ENCODE measurements around the gene C10orf95. TPM values are rescaled to one million over a fixed set of nuclear protein-coding genes. Genes with fewer than 3 reads are reported as not detected.
"Not testable (repeated sequence)": the region's sequence is repeated elsewhere in the genome, so short reads cannot be mapped to it uniquely, and the experiment has no call there.

Gene C10orf95, protein sequence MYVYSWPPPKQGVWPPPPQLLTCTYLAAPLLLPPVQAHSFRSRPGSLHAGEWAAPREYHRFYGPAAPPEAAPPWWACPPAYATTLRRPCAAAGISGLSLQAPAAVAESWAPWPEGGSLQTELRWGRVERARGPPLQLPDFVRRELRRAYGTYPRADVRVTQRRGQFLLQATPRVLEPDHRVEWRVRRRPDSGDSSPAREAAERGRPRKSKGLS
- polyA plus RNA-seq = under 1 TPM; 0.37 to 0.65 TPM

DNA sequence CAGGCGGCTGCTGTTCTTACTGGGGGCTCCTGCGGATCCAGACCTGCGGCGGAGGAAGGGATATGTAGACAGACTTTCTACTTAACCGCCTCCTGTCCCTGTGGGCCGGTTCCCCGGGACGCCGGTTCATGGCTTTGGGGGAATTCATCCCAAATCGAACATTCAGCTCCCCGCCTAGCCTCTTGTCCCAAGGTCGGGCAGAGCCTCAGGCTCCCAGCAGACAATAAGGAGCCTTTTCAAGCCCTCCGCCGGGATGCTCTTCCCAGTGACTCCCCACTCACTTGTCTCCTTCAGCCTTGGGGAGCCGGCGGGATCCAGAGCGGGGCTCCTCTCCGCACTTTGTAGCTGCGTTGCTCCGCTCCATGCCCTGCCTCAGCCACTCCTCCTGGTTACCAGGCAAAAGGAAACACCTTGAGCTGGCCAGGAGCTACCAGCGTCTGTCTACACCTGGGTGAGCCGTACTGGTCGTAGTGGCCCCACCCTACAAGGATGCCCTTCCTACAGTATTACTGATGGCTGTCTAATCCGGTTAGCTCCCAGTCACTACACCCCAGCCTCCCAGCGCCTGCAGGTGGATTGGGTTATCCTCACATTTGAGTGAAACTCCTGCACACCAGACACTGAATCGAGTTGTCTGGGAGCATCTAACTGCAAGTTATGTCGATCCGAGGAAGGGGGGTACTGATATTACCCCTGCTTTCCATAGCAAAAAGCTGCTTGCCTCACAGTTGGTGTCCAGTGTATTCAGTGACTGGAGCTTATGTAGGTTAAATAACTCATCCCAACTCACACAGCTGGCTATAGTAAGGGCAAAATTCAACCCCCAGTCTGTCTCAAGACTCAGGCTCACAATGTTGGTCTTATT lies at the start of gene C10orf95:
TSS of gene C10orf95 (minus strand) at position 439 of the 865 bp plus-strand sequence. CDS start 450 bp downstream, outside the sequence.
- Histone ChIP-seq H3K27me3 (ENCODE audit: control insufficient read depth in 1 of 2, insufficient read depth in 2 of 2, low read length in 2 of 2) (no peaks in the 10 kb centered on the region), H3K4me3 (ENCODE audit: low read depth in 1 of 2, low read length in 2 of 2) (peak within 1 kb of the TSS; percentile 81 to 87), H3K4me1 (ENCODE audit: control insufficient read depth in 2 of 2, insufficient read depth in 2 of 2, low read length in 1 of 2) (peaks cover 0 to 10% of the 10 kb centered on the region in 2 donors), H3K27ac (ENCODE audit: low read depth in 2 of 2, low read length in 1 of 2) (peak within 1 kb of the TSS; percentile 92 to 95), H3K9me3 (ENCODE audit: control insufficient read depth in 2 of 2, insufficient read depth in 1 of 2, low read depth in 1 of 2, low read length in 1 of 2) (no peaks in the 10 kb centered on the region), H3K36me3 (ENCODE audit: control insufficient read depth in 2 of 2, insufficient read depth in 2 of 2, low read length in 1 of 2) (no peaks in the 10 kb centered on the region)
- 21 to 23% methylated on average over 27 to 28 of the region's 28 CpGs for WGBS, 2 donors

DNA sequence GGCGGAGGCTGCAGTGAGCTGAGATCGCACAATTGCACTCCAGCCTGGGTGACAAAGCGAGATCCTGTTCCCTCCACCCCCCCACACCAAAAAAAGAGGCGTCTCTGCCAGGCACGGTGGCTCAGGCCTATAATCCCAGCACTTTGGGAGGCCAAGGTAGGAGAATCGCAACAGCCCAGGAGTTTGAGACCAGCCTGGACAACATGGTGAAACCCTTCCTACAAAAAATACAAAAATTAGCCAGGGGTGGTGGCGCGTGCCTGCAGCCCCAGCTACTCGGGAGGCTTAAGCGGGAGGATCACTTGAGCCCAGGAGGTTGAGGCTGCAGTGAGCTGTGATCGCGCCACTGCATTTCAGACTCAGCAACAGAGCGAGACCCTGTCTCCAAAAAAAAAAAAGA lies 49.3 kb upstream of the C10orf95 start:
- not testable (repeated sequence) for H3K27ac ChIP-seq (ENCODE audit: low read depth in 2 of 2, low read length in 1 of 2); H3K4me1 ChIP-seq (ENCODE audit: control insufficient read depth in 2 of 2, insufficient read depth in 2 of 2, low read length in 1 of 2); H3K9me3 ChIP-seq (ENCODE audit: control insufficient read depth in 2 of 2, insufficient read depth in 1 of 2, low read depth in 1 of 2, low read length in 1 of 2); H3K4me3 ChIP-seq (ENCODE audit: low read depth in 1 of 2, low read length in 2 of 2); H3K36me3 ChIP-seq (ENCODE audit: control insufficient read depth in 2 of 2, insufficient read depth in 2 of 2, low read length in 1 of 2); H3K27me3 ChIP-seq (ENCODE audit: control insufficient read depth in 1 of 2, insufficient read depth in 2 of 2, low read length in 2 of 2)
- 91 to 94% methylated on average over 13 of the region's 13 CpGs for WGBS, 2 donors

DNA sequence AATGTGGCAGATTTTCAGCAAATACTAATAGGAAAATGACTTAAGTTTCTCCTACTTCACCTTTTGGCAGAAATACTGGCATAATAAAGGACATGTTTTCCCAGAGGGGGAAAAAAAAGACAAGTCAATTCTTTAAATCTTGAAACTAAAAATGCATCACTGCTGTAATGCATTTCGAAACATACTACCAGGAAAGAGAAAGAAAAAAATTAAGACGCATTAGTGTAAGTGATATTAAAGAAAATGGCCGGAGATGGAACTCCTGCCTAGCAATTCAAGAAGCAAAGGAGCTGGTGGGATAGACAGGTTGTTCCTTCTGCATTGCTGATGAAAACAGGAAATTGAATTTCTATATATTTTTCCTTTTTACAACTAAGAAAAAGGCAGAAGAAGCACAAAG lies 48.0 kb upstream of the C10orf95 start:
- Histone ChIP-seq H3K4me1 (ENCODE audit: control insufficient read depth in 2 of 2, insufficient read depth in 2 of 2, low read length in 1 of 2) (peaks cover 0 to 2% of the 10 kb centered on the region in 2 donors), H3K27me3 (ENCODE audit: control insufficient read depth in 1 of 2, insufficient read depth in 2 of 2, low read length in 2 of 2) (no peaks in the 10 kb centered on the region), H3K9me3 (ENCODE audit: control insufficient read depth in 2 of 2, insufficient read depth in 1 of 2, low read depth in 1 of 2, low read length in 1 of 2) (no peaks in the 10 kb centered on the region), H3K27ac (ENCODE audit: low read depth in 2 of 2, low read length in 1 of 2) (no peak overlapping the region), H3K4me3 (ENCODE audit: low read depth in 1 of 2, low read length in 2 of 2) (no peak overlapping the region), H3K36me3 (ENCODE audit: control insufficient read depth in 2 of 2, insufficient read depth in 2 of 2, low read length in 1 of 2) (no peaks in the 10 kb centered on the region)
- 86 to 87% methylated on average over 3 of the region's 3 CpGs for WGBS, 2 donors

GRCh38 chr10:102497545-102497944 lies 46.2 kb upstream of the C10orf95 start:
- H3K9me3 ChIP-seq (ENCODE audit: control insufficient read depth in 2 of 2, insufficient read depth in 1 of 2, low read depth in 1 of 2, low read length in 1 of 2) = no peaks in the 10 kb centered on the region
- no peaks in the 10 kb centered on the region for H3K27me3 ChIP-seq (ENCODE audit: control insufficient read depth in 1 of 2, insufficient read depth in 2 of 2, low read length in 2 of 2)
- WGBS, 2 donors = 93 to 100% methylated on average over 1 of the region's 1 CpG
- H3K36me3 ChIP-seq (ENCODE audit: control insufficient read depth in 2 of 2, insufficient read depth in 2 of 2, low read length in 1 of 2) = no peaks in the 10 kb centered on the region
- peaks cover 6 to 13% of the 10 kb centered on the region in 2 donors for H3K4me1 ChIP-seq (ENCODE audit: control insufficient read depth in 2 of 2, insufficient read depth in 2 of 2, low read length in 1 of 2)
- H3K27ac ChIP-seq (ENCODE audit: low read depth in 2 of 2, low read length in 1 of 2) = no peak overlapping the region
- H3K4me3 ChIP-seq (ENCODE audit: low read depth in 1 of 2, low read length in 2 of 2) = no peak overlapping the region

DNA sequence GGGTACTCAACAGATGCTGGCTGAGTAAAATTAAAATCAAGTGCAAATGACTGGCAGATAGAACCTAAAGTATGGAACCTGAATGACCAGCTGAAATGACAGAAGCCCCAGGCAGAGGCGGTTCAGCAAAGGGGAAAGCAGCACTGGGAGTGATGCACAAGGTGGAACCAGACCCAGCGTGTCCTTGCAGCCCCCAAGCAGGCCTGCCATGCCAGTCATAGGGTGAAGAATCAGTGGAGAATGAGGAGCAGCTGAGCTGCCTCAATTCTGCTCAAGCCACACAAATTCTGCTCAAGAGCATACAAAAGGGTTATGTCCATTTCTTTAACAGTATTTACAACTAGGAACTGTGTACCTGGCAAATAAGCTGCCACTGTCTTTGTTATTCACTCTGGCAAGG lies 42.4 kb upstream of the C10orf95 start:
- H3K27me3 ChIP-seq (ENCODE audit: control insufficient read depth in 1 of 2, insufficient read depth in 2 of 2, low read length in 2 of 2) = no peaks in the 10 kb centered on the region
- 49 to 63% methylated on average over 2 of the region's 2 CpGs for WGBS, 2 donors
- no peaks in the 10 kb centered on the region for H3K9me3 ChIP-seq (ENCODE audit: control insufficient read depth in 2 of 2, insufficient read depth in 1 of 2, low read depth in 1 of 2, low read length in 1 of 2)
- H3K4me1 ChIP-seq (ENCODE audit: control insufficient read depth in 2 of 2, insufficient read depth in 2 of 2, low read length in 1 of 2) = peaks cover 6 to 17% of the 10 kb centered on the region in 2 donors
- H3K27ac ChIP-seq (ENCODE audit: low read depth in 2 of 2, low read length in 1 of 2) = peak overlapping the region; percentile 45 to 64
- H3K36me3 ChIP-seq (ENCODE audit: control insufficient read depth in 2 of 2, insufficient read depth in 2 of 2, low read length in 1 of 2) = no peaks in the 10 kb centered on the region
- H3K4me3 ChIP-seq (ENCODE audit: low read depth in 1 of 2, low read length in 2 of 2) = no peak overlapping the region

- 26 to 28% methylated on average over 2 of the region's 2 CpGs for WGBS, 2 donors
- Histone ChIP-seq H3K4me3 (ENCODE audit: low read depth in 1 of 2, low read length in 2 of 2) (no peak overlapping the region), H3K27ac (ENCODE audit: low read depth in 2 of 2, low read length in 1 of 2) (peak overlapping the region; percentile 43 to 45), H3K27me3 (ENCODE audit: control insufficient read depth in 1 of 2, insufficient read depth in 2 of 2, low read length in 2 of 2) (no peaks in the 10 kb centered on the region), H3K9me3 (ENCODE audit: control insufficient read depth in 2 of 2, insufficient read depth in 1 of 2, low read depth in 1 of 2, low read length in 1 of 2) (no peaks in the 10 kb centered on the region), H3K36me3 (ENCODE audit: control insufficient read depth in 2 of 2, insufficient read depth in 2 of 2, low read length in 1 of 2) (peaks cover 3 to 5% of the 10 kb centered on the region in 2 donors), H3K4me1 (ENCODE audit: control insufficient read depth in 2 of 2, insufficient read depth in 2 of 2, low read length in 1 of 2) (peaks cover 6 to 17% of the 10 kb centered on the region in 2 donors)
Observed at GRCh38 chr10:102492983-102493382, 41.6 kb upstream of the C10orf95 start.

DNA sequence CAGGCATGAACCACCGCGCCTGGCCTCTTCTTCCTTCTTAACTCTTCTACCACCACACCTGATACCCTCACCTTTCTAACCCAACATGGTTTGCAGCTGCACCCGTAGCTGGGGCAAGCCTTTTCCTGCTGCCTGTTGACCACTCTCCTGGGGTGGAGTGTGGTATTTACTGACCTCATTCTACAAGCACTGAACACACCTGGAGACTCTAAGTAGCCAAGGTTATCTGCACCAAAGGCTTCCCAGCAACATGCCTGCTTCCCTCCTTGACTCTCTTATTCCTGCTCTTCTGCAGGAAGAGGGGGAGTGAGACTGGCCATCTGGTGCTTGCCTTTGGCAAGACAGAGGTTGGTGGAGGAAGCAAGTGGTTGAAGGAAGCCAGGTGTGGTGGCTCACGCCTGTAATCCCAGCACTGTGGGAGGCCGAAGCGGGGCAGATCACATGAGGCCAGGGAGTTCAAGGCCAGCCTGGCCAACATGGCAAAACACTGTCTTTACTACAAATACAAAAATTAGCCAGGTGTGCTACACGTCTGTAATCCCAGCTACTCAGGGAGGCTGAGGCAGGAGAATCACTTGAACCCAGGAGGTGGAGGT lies 41.1 kb upstream of the C10orf95 start:
- Histone ChIP-seq H3K9me3 (ENCODE audit: control insufficient read depth in 2 of 2, insufficient read depth in 1 of 2, low read depth in 1 of 2, low read length in 1 of 2) (no peaks in the 10 kb centered on the region), H3K4me3 (ENCODE audit: low read depth in 1 of 2, low read length in 2 of 2) (no peak overlapping the region), H3K4me1 (ENCODE audit: control insufficient read depth in 2 of 2, insufficient read depth in 2 of 2, low read length in 1 of 2) (peaks cover 6 to 17% of the 10 kb centered on the region in 2 donors), H3K27me3 (ENCODE audit: control insufficient read depth in 1 of 2, insufficient read depth in 2 of 2, low read length in 2 of 2) (no peaks in the 10 kb centered on the region), H3K27ac (ENCODE audit: low read depth in 2 of 2, low read length in 1 of 2) (peak overlapping the region; percentile 27 to 28), H3K36me3 (ENCODE audit: control insufficient read depth in 2 of 2, insufficient read depth in 2 of 2, low read length in 1 of 2) (peaks cover 3 to 7% of the 10 kb centered on the region in 2 donors)
- WGBS, 2 donors = 88% methylated on average over 7 of the region's 7 CpGs

DNA sequence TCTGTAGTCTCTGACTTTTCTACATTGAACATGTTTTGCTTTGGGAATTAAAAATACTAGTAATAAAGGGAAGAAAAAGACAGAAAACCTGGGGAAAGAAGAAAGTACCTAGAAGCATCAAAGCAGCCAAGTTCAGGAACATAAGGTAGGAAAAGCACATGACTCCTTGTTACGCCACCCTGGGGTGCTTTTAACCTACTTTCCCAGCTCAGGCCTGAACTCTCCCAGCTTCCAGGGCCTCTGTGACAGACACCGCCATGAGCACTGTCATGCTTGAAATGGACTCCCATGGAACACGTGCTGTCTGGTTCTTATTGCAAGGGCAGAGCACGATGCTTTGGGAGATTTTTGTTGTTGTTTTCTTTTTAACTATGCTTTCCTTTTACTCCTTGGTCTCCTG lies 39.8 kb upstream of the C10orf95 start:
- H3K4me3 ChIP-seq (ENCODE audit: low read depth in 1 of 2, low read length in 2 of 2) = no peak overlapping the region
- WGBS, 2 donors = 89 to 97% methylated on average over 4 of the region's 4 CpGs
- peaks cover 3 to 10% of the 10 kb centered on the region in 2 donors for H3K36me3 ChIP-seq (ENCODE audit: control insufficient read depth in 2 of 2, insufficient read depth in 2 of 2, low read length in 1 of 2)
- no peak overlapping the region for H3K27ac ChIP-seq (ENCODE audit: low read depth in 2 of 2, low read length in 1 of 2)
- no peaks in the 10 kb centered on the region for H3K9me3 ChIP-seq (ENCODE audit: control insufficient read depth in 2 of 2, insufficient read depth in 1 of 2, low read depth in 1 of 2, low read length in 1 of 2)
- H3K4me1 ChIP-seq (ENCODE audit: control insufficient read depth in 2 of 2, insufficient read depth in 2 of 2, low read length in 1 of 2) = peaks cover 6 to 17% of the 10 kb centered on the region in 2 donors
- no peaks in the 10 kb centered on the region for H3K27me3 ChIP-seq (ENCODE audit: control insufficient read depth in 1 of 2, insufficient read depth in 2 of 2, low read length in 2 of 2)

- Histone ChIP-seq H3K27ac (ENCODE audit: low read depth in 2 of 2, low read length in 1 of 2) (no peak overlapping the region), H3K9me3 (ENCODE audit: control insufficient read depth in 2 of 2, insufficient read depth in 1 of 2, low read depth in 1 of 2, low read length in 1 of 2) (no peaks in the 10 kb centered on the region), H3K27me3 (ENCODE audit: control insufficient read depth in 1 of 2, insufficient read depth in 2 of 2, low read length in 2 of 2) (no peaks in the 10 kb centered on the region), H3K4me3 (ENCODE audit: low read depth in 1 of 2, low read length in 2 of 2) (no peak overlapping the region), H3K4me1 (ENCODE audit: control insufficient read depth in 2 of 2, insufficient read depth in 2 of 2, low read length in 1 of 2) (no peaks in the 10 kb centered on the region), H3K36me3 (ENCODE audit: control insufficient read depth in 2 of 2, insufficient read depth in 2 of 2, low read length in 1 of 2) (peaks cover 47 to 59% of the 10 kb centered on the region in 2 donors)
- 88% methylated on average over 18 of the region's 18 CpGs for whole genome bisulfite sequencing, 2 donors
Observed at GRCh38 chr10:102485093-102485784, 33.9 kb upstream of the C10orf95 start.
